GM19193 (cell line): ENCODE results near the gene AK8.

Experiments used
- POLR2A ChIP-seq: IDR thresholded peaks from 4 replicates; pipeline ENCODE4 v1.6.1; 2011; ENCODE audit not compliant: insufficient read depth, insufficient read length; ENCODE audit errors: extremely low read depth

The AK8 gene

GRCh38 chr9:132728497-132728896 lies 149.6 kb downstream of the AK8 start:
- TF ChIP-seq POLR2A: no peak

GRCh38 chr9:132728071-132728470 lies 150.0 kb downstream of the AK8 start:
- no peak for TF ChIP-seq POLR2A

GRCh38 chr9:132726576-132727130 lies 151.4 kb downstream of the AK8 start:
- TF ChIP-seq POLR2A: no peak

GRCh38 chr9:132725306-132725705 lies 152.8 kb downstream of the AK8 start:
- TF ChIP-seq POLR2A: no peak

- TF ChIP-seq POLR2A: no peak
Observed at GRCh38 chr9:132723809-132724208, 154.3 kb downstream of the AK8 start.

GRCh38 chr9:132722564-132723065 lies 155.5 kb downstream of the AK8 start:
- TF ChIP-seq POLR2A: no peak

GRCh38 chr9:132721661-132722060 lies 156.4 kb downstream of the AK8 start:
- no peak for TF ChIP-seq POLR2A

GRCh38 chr9:132717326-132717945 lies 160.6 kb downstream of the AK8 start:
- TF ChIP-seq POLR2A: no peak

- no peak for TF ChIP-seq POLR2A
Observed at GRCh38 chr9:132716007-132716406, 162.1 kb downstream of the AK8 start.

GRCh38 chr9:132712753-132713152 lies 165.3 kb downstream of the AK8 start:
- TF ChIP-seq POLR2A: no peak

- no peak for TF ChIP-seq POLR2A
Observed at GRCh38 chr9:132711846-132712245, 166.2 kb downstream of the AK8 start.

- TF ChIP-seq POLR2A: no peak
Observed at GRCh38 chr9:132710333-132710732, 167.8 kb downstream of the AK8 start.

GRCh38 chr9:132708769-132709430 lies 169.2 kb downstream of the AK8 start:
- no peak for TF ChIP-seq POLR2A

GRCh38 chr9:132708239-132708638 lies 169.8 kb downstream of the AK8 start:
- no peak for TF ChIP-seq POLR2A

GRCh38 chr9:132703336-132703735 lies 174.7 kb downstream of the AK8 start:
- no peak for TF ChIP-seq POLR2A

GRCh38 chr9:132702254-132702653 lies 175.8 kb downstream of the AK8 start:
- no peak for TF ChIP-seq POLR2A

- no peak for TF ChIP-seq POLR2A
Observed at GRCh38 chr9:132699956-132700355, 178.1 kb downstream of the AK8 start.

- TF ChIP-seq POLR2A: no peak
Observed at GRCh38 chr9:132698989-132699388, 179.1 kb downstream of the AK8 start.
